ENCODE measurements around the gene SELENOK. TPM values are rescaled to one million over a fixed set of nuclear protein-coding genes. Genes with fewer than 3 reads are reported as not detected.

SELENOK gene
- total RNA-seq, 1 donor from 2014 or later, result 20.4 TPM

DNA sequence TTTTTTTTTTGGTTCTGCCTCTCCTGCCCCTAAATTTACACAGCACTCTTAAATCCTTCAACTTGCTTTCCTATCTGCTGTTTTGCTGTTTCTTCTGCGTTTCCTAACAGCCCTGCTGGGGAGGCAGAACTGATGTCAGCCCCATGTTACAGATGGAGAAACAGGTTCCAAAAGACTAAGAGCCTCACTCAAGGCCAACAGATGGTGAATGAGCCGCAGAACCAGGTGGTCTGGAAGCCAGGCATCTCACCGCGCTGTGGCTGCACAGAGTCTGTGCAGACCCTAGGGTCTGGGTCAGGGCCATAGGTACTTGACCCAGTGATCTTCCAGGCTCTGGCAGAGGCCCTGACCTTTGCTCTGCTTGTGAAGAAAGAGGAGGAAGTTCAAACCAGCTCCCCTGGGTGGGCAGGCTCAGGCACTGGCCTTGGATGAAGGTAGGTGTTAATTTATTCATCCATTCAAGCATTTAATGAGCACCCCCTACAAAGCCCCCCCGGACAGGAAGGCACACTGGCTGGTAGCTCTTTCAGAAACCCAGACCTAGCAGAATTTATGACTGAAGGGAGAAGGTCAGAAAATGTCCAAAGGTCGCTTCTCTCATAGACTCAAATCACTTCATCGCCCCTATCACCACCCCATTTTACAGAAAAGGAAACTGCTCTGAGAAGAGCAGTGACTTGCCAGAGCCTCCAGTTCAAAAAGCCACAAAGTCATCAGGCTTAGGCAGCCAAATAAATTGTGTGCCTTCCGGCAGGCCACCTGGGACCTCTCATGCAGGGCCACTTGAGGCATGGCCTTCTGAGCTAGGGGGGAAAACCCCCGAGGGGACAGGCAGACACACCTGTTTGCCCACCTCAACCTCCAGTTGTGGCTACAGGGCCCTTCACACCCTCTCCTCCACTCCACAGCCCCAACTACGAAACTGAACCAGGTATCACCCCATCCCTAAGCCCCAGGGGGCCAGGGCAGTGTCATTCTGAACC, 48.2 kb downstream of the SELENOK start:
- no peak for DNase-seq (ENCODE audit: extremely low read depth, low read depth, low spot score)

DNA sequence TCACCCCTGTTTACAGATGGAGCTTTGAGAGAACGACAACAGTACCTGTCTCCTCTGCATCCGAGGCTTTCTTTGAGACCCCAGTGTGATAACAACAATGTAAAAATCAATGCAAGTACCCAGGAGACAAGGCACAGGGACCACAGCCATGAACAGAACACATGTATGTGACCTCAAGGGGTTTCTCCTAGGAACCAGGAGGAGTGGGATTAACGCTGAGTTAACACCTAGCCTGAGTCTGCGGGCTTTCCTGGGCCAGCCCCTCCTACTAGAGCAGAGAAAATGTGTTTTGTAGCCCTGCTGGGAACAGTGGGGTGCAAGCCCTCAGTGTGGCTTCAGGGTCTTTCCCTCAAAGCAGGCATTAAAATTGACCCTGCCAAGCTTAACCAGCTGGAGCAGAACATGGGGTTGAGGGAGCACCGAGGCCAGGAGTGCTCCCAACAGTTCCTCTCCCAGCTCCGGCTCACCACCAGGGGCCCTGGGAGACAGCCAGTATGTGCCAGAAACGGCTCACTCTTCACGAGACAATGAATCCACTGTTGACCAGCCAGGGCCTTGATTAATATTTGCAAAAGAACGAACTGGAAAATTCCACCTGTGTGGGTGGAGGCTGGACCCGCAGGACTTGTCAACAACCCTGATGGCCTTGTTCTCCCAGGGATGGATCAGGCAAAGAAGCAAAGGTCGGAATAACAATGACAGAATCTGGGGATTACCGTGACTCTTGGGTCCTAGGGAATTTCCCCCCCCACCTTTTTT, 49.0 kb downstream of the SELENOK start:
- no peak for DNase-seq (ENCODE audit: extremely low read depth, low read depth, low spot score)

DNA sequence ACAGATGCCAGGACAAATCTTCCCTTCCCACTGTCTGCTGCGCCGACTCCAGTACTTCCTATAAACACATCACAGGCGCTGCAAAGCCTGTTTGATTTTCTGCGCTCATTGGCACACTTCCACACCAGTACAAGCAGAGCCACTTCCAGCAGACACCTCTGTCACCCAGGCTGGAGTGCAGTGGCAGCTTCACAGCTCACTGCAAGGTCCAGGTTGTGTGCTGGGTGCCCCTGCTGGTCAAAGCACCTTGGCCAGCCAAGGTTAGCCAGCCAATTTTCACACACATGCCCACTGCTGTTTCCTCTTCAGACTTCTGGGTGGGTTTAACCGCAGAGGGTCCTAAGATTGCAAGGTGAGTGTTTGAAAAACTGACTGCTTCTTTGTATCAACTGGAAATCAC, 50.4 kb downstream of the SELENOK start:
- DNase-seq (ENCODE audit: extremely low read depth, low read depth, low spot score), result no peak

DNA sequence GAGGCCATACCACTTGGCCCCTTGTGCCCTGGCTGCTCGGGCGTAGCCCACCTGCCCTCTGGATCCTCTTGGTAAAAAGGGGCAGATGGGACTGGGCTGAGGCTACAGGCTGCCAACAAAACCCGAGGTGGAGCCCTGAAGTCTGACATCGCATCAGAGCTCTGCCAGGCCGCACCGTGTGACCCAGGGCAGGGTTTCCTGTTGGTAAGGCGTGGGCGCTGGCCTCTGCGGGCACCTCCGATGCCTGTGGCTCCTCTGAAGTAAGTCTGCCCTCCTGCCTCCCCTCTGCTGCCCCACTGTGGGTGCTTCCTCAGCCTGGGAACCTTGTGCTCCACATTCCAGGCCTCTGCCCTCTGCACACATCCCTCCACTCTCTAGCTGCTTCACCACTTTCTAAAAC, 54.3 kb downstream of the SELENOK start:
- DNase-seq (ENCODE audit: extremely low read depth, low read depth, low spot score), result no peak

DNA sequence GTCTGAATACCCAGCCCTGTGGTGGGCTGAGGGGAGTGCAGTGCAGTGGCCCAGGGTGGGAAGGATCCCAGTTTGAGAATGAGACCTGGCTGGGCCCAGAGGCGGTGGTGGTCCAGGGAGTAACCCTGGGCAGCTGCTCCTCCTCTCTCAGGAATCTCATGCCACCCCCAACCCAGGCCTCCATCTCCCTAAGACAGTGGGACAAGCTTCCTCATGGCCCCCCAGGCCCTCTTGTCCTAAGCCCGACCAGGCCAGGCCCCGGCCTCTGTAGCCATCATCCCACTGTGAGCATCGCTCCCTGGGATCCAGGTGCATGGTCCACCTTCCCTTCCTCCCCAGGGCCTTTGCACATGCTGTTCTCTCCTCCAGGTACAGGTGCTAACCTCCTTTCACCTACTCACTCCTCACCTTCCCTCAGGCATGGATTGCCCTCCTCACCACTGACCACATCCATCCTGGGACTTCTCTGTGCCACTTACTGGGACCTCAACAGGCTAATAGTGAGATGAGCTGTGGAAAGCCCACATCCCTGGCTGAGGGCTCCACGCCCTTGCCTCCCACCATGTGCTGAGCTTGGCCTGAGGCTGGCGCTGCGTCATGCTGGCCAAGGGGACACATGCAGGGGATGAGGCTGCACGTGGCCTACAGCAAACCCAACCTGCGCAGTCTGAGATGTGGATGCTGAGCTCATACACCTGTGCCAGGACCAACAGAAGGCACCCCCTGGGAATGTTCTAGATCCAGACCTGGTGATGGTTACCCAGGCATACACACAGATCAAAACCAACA, 55.4 kb downstream of the SELENOK start:
- no peak for DNase-seq (ENCODE audit: extremely low read depth, low read depth, low spot score)

DNA sequence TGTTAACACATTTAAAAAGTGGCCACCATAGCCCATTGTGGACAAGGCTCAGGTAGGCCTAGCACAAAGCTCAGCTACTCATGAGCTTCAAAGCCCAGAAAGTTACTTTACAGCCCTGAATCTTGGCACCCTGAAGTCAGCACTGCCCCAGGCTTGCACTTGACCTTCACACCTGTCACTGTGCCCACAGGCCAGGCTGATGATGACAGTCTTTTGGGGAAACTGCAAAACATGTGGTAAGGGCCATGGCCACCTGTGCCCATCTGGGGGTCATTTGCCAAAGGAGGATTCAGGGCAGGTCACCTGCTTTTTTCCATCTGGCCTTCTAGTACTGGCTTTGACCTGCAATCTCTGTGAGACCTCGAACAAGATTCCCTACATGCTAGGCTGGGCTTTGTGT, 56.4 kb downstream of the SELENOK start:
- DNase-seq (ENCODE audit: extremely low read depth, low read depth, low spot score), result no peak

DNA sequence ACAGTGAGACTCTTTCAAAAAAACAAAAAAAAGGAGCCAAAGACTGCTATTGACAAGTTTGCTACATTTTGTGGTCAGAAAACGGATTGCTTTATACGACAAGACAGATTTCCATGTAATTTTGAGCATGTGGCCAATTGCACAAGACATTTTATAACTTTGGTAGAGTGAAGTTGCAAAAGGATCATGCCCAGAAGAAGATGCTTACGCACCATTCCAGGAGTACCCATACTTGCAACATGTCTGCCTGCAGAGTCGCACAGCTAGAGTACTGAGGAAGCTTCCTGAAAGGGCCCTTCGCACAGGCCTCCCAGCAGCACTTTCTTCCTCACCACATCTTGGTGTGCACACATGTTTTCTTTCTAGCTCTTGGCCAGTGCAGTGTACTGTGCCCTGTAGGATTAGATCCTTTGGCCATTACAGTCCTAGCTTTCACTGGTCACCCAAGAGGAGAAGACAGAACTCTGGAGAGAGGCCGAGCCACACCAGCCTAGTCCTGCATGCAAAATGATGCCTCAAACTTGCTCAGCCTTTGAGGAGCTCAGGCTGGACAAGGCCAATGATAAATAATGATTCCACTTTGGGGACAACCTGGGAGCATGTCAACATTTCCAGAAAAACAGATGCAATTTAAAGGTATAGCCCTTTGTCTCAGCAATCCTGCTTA, 57.1 kb downstream of the SELENOK start:
- DNase-seq (ENCODE audit: extremely low read depth, low read depth, low spot score), result no peak

Other genes starting within 250 kb of the SELENOK start
- 0.06 and 0.82 TPM in 2 replicates for gene CHDH, start 45.4 kb downstream of the SELENOK start, total RNA-seq
- not detected in 2 replicates for gene IL17RB, start 45.3 kb downstream of the SELENOK start, total RNA-seq
- 30.7 and 34.2 TPM in 2 replicates for gene ACTR8, start 9.7 kb downstream of the SELENOK start, total RNA-seq
- 0.05 TPM in 1 of 2 replicates, not detected in the other for gene CACNA2D3, start 230.7 kb upstream of the SELENOK start, total RNA-seq